Measurements from ENCODE around the gene LRRK1. TPM values are rescaled to one million over a fixed set of nuclear protein-coding genes. Genes with fewer than 3 reads are reported as not detected.

The LRRK1 gene
- total RNA-seq, 1 donor from 2014 or later = 6.6 TPM

DNA sequence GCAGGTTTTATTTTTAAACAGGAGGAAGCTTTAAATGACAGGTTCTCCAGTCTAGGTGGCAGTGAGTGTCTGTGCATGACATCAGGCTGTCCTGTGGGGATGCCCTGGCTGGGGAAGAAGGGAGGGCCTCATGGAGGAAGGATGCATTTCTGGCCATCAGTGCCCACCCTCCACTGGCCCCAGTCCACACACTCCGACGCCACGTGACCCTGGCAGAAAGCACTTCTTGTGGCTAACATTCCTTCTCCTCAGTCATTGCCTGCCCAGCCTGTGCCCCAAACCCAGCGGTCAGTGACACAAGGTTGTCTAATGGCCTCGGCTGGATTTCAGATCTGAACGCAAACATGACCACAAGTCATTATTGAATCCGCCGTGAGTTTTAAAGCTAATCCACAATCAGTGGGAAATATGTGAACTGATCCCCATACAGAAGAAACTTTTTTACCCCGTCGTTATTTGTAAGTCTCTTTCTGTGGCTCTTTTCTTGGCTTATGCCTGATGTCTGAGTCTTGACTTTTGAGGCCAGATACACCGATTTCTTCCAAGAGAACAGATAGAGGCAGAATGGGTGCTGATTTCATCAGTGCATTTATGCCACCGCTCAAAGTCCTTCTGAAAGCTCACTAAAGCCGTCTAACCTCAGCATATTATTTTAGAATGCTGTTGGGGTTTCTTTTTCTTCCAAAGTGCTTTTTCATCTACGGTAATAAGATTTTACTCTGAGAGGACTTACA lies 17.3 kb upstream of the LRRK1 start:
- DNase-seq (ENCODE audit: low read depth) = no peak
- H3K4me3 ChIP-seq (ENCODE audit: low read depth, low read length) = no peak overlapping the region
- TF ChIP-seq, protein P1, sequence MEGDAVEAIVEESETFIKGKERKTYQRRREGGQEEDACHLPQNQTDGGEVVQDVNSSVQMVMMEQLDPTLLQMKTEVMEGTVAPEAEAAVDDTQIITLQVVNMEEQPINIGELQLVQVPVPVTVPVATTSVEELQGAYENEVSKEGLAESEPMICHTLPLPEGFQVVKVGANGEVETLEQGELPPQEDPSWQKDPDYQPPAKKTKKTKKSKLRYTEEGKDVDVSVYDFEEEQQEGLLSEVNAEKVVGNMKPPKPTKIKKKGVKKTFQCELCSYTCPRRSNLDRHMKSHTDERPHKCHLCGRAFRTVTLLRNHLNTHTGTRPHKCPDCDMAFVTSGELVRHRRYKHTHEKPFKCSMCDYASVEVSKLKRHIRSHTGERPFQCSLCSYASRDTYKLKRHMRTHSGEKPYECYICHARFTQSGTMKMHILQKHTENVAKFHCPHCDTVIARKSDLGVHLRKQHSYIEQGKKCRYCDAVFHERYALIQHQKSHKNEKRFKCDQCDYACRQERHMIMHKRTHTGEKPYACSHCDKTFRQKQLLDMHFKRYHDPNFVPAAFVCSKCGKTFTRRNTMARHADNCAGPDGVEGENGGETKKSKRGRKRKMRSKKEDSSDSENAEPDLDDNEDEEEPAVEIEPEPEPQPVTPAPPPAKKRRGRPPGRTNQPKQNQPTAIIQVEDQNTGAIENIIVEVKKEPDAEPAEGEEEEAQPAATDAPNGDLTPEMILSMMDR (IDR thresholded peaks at IDR 0.05; ENCODE audit: insufficient read depth, low read length, poor library complexity, severe bottlenecking) = no peak
- no peaks in the 10 kb centered on the region for H3K27me3 ChIP-seq (ENCODE audit: control insufficient read depth, insufficient read depth, low read length)
- H3K36me3 ChIP-seq (ENCODE audit: control insufficient read depth, insufficient read depth, low read length) = no peaks in the 10 kb centered on the region

DNA sequence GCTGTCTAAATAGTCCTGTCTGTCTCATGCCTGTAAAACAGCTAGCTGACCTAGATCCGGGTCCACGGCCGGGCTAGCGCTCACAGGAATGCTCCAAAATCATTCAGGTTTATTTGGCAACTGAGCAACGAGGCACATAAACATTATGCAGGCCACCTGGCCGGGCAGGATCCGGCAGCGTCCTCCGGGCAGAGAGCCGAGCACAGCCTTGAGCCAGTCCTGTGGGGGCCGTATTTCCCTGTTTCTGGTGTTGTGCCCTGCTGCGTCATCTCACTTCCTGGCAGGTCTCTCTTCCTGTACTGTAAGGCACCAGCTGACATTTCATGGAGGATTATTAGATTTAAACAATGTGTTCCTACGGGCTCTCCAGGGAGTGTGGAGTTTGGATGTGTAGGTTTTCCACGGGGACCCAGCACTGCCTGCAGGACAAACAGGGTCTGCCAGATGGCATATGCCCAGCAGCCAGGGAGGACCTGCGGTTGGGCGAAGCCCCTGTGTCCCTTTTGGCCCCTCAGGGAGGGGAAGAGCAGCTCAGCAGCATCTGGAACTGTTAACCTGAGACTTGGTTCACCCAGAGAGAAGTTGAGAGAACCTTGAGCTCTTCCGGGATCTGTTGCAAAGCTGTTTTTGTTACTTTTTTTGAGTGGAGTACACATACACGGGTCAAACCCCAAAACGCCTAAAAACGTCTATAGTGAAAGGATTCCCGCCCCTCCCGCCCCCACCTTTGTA lies 16.6 kb upstream of the LRRK1 start:
- DNase-seq (ENCODE audit: low read depth) = peak; percentile 42
- TF ChIP-seq, protein P1 (IDR thresholded peaks at IDR 0.05; ENCODE audit: insufficient read depth, low read length, poor library complexity, severe bottlenecking) = no peak
- H3K36me3 ChIP-seq (ENCODE audit: control insufficient read depth, insufficient read depth, low read length) = no peaks in the 10 kb centered on the region

DNA sequence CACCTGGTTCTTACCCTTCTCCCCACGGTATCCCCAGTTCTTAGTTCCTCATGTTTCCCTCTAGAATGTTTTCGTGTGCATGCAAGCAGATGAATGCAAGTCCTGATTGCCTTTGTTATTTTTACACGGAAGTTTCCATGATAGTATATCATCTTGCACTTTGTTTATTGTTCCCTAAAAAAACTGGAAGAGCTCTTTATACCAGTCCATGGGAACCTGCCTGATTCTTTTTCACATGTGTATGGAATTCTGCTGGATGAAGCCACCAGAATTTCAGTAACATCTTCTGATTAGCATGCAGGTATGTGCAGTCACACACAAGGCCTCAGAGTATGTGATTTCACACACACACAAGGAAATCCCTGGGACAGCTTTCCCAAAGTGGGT lies 16.0 kb upstream of the LRRK1 start:
- no peak overlapping the region for H3K4me3 ChIP-seq (ENCODE audit: low read depth, low read length)
- no peaks in the 10 kb centered on the region for H3K27me3 ChIP-seq (ENCODE audit: control insufficient read depth, insufficient read depth, low read length)
- TF ChIP-seq, protein P1 (IDR thresholded peaks at IDR 0.05; ENCODE audit: insufficient read depth, low read length, poor library complexity, severe bottlenecking) = no peak
- H3K36me3 ChIP-seq (ENCODE audit: control insufficient read depth, insufficient read depth, low read length) = no peaks in the 10 kb centered on the region
- no peak for DNase-seq (ENCODE audit: low read depth)

More for the DNA sequence above, 16.6 kb upstream of the LRRK1 start:
- H3K4me3 ChIP-seq (ENCODE audit: low read depth, low read length) = no peak overlapping the region
- H3K27me3 ChIP-seq (ENCODE audit: control insufficient read depth, insufficient read depth, low read length) = no peaks in the 10 kb centered on the region

DNA sequence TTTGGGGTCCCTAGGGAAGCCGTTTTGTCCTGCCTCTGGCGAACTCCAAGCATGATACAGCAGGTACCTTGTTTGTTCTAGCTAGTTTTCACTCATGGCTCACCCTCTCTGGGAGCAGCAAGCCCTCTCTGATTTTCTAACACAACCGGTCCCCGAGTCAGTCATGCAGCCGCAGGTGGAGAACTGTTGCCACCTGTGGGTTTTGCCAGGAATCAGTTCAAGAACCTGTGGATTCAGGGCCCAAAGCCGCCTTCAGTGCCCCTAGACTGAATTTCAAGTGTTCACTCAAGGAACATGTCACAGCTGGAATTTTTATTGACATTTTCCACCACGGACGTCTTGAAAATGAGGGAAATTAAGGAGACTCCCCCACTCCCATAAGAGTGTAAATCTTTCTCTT lies 13.3 kb upstream of the LRRK1 start:
- TF ChIP-seq, protein P1 (IDR thresholded peaks at IDR 0.05; ENCODE audit: insufficient read depth, low read length, poor library complexity, severe bottlenecking) = no peak
- Histone ChIP-seq H3K4me3 (ENCODE audit: low read depth, low read length) (no peak overlapping the region), H3K27me3 (ENCODE audit: control insufficient read depth, insufficient read depth, low read length) (no peaks in the 10 kb centered on the region), H3K36me3 (ENCODE audit: control insufficient read depth, insufficient read depth, low read length) (no peaks in the 10 kb centered on the region)
- no peak for DNase-seq (ENCODE audit: low read depth)

DNA sequence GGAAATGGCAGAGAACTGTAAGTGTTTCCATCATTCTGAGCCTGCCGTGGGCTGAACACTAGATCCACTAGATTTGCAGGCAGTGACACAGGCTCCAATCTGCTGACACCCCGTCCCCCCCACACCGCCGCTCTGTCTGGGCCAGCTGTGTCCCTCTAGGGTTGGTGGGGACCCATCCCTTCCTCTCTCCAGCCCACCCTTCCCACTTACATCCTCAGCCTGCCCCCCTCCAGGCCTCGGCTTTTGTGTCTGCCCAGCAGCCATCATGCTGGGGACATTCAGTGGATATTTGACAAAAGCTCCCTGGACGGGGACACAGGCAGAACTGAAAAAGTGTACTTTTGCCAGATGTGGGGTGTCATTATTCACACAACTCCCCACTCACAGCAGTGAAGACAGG lies 10.7 kb upstream of the LRRK1 start:
- no peaks in the 10 kb centered on the region for H3K27me3 ChIP-seq (ENCODE audit: control insufficient read depth, insufficient read depth, low read length)
- no peaks in the 10 kb centered on the region for H3K36me3 ChIP-seq (ENCODE audit: control insufficient read depth, insufficient read depth, low read length)
- H3K4me3 ChIP-seq (ENCODE audit: low read depth, low read length) = no peak overlapping the region
- TF ChIP-seq, protein P1 (IDR thresholded peaks at IDR 0.05; ENCODE audit: insufficient read depth, low read length, poor library complexity, severe bottlenecking) = no peak
- DNase-seq (ENCODE audit: low read depth) = no peak

All from kidney epithelial cell (primary cell).